ENCODE results near the gene SINHCAF.
"Not testable (repeated sequence)": the region's sequence is repeated elsewhere in the genome, so short reads cannot be mapped to it uniquely, and the experiment has no call there.

Gene SINHCAF, protein sequence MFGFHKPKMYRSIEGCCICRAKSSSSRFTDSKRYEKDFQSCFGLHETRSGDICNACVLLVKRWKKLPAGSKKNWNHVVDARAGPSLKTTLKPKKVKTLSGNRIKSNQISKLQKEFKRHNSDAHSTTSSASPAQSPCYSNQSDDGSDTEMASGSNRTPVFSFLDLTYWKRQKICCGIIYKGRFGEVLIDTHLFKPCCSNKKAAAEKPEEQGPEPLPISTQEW

GRCh38 chr12:31325877-31326631 is at the start of gene SINHCAF:
Gene SINHCAF, minus strand, starts transcription at chr12:31326150. Its CDS starts 27,946 bp downstream, at chr12:31298204.
- peak; percentile 99 for DNase-seq (ENCODE audit: low read depth in 2 of 2)

GRCh38 chr12:31375422-31375821 is 49.5 kb upstream of the SINHCAF start:
- not testable (repeated sequence) for DNase-seq (ENCODE audit: low read depth in 2 of 2)

GRCh38 chr12:31371256-31371620 is 45.3 kb upstream of the SINHCAF start:
- no peak for DNase-seq (ENCODE audit: low read depth in 2 of 2)

DNA sequence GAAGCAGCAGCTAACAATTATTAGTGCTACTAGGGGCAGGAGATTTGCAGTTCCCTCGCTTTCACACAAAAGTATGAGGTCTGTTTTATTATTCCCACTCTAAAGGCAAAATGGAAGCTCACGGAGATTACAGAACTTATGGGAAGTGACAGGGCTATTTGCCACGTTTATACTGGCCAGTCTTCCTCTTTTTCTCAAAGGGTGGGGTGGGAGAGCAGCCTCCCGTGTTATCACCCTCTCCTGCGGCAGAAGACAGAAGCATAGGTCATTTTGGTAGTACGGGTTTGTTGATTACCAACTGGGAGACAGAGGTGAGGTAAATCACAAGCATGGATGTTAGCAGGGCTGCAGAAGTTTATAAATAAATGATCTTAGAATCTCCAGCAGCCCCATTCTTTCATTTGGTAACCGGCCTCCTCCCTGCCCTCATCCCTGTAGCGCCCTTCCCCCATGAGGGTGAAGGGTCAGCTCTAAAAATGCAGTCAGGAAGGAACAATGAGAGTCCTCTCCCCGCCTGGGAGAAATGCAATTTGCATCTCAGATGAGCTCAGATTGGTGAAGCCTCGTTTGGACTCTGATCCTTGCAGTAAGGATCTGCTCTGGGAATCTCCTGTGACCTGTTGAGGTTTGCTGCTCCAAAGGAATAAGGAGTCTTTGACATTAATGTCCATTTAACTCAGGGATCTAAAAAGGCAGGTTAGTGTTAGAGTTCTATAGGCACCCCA is 44.7 kb upstream of the SINHCAF start:
- no peak for DNase-seq (ENCODE audit: low read depth in 2 of 2)

GRCh38 chr12:31369712-31370521 is 44.0 kb upstream of the SINHCAF start:
- peak; percentile 62 to 64 for DNase-seq (ENCODE audit: low read depth in 2 of 2)

DNA sequence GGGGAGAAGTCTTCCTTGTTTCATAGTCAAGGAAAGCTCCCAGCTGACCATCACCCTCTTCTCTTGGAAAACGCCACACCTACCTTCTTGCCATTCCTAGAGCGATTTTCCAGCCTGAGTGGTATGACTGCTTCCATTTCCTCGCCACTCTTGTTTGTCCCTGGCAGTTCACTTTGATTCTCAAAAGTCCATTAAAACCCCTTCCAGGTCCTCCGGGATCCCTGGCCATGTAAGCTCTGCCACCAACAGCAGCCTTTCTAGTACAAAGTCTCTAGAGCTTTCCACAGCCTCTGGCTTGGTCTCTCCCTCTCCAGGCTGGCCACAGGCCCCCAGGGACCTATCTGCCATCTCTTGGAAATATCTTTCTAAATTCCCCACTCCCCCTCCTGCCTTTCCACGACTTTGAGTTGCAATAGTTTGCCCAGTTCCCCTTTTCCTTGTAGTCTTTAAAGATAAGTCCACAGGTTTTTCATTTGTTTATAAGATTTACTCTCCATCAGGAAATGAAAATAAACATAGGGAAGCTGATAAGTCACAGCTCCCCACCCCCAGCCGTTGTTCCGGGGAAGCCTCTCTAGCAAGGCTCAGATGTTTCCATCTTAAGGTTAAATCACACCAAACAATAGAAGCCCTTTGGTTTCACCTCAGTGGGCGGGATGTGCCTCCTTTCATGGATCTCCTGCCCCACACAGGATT is 42.9 kb upstream of the SINHCAF start:
- DNase-seq (ENCODE audit: low read depth in 2 of 2), result no peak

GRCh38 chr12:31366104-31366621 is 40.2 kb upstream of the SINHCAF start:
- DNase-seq (ENCODE audit: low read depth in 2 of 2), result no peak

DNA sequence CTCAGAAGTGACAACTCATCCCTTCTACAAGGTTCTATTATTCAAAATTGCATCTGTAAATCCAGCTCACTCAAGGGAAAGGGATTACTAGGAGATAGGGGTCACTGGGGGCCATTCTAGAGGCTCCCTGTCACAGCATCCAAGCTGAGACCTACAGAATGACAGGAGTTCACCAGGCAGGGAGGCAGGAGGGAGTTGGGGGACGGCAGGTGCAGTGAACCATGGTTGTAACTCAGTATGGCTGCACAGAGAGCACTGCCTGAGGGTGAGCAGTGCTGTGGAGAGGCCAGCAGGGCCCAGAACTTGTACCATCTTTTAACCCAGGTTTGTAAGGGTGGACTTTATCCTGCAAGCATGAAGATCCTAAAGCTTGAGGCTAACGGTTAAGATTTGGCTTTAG is 37.9 kb upstream of the SINHCAF start:
- no peak for DNase-seq (ENCODE audit: low read depth in 2 of 2)

DNA sequence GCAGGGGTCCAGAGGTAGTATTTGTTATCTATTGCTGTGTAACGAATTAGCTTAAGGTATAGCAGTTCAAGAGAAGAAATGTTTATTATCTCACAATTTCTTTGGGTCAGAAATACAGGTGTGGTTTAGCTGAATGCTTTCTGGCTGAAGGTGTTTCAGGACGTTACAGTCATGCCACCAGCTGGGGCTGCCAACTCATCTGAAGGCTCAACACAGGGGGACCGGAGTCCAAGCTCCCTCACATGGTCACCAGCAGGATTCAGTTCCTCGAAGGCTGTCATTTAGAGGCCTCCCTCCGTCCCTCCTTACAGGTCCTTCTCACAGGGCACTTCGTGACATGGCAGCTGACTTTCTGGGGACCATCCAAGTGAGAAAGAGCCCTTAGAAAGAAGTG is 37.5 kb upstream of the SINHCAF start:
- no peak for DNase-seq (ENCODE audit: low read depth in 2 of 2)

GRCh38 chr12:31362759-31363415 is 36.9 kb upstream of the SINHCAF start:
- no peak for DNase-seq (ENCODE audit: low read depth in 2 of 2)

DNA sequence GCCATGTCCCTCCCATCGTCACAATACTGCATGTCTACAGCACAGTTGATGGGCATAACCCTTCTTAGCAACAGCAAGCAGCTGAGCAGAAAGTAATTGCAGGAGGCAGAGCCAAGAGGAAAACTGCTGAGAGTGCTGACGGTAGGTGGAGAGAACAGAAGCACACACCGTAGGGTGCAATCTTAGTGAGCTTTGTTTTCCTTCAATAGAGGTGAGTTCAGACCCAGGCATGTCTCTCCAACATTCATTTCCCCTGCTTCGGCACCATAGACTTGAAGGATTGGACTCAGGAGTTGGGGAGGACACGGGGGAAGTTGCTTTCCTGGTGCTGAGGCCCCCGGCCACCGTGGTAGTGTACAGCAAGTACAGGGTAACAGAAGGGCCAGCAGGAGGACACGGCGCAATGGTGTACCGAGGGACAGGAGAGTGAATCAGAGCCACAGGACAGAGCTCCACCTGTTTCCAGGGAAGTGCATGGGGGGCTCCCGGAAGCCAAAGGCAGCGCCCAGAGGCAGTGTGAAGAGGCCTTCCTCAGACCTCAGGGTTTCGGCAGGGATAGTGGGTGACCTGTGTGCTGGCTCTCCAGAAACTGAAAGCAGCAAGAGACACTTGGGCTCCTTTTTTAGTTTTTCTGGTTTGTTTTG is 36.3 kb upstream of the SINHCAF start:
- DNase-seq (ENCODE audit: low read depth in 2 of 2), result no peak

DNA sequence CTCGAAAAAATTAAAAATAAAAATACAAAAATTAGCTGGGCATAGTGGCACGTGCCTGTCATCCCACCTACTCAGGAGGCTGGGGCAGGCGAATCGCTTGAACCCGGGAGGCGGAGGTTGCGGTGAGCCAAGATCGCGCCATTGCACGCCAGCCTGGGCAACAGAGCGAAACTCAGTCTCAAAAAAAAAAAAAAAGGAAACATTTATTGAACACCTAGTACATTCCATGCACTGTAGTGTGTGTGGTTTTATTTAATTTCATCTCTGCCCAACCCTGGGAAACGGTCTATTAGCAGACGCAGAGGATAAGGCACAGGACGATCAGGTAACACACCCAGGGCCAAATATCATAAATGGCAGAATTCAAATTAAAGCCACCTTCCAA is 35.8 kb upstream of the SINHCAF start:
- no peak for DNase-seq (ENCODE audit: low read depth in 2 of 2)

- DNase-seq (ENCODE audit: low read depth in 2 of 2), result no peak
These were observed 29.8 kb upstream of the SINHCAF start for GRCh38 chr12:31355747-31356107.

DNA sequence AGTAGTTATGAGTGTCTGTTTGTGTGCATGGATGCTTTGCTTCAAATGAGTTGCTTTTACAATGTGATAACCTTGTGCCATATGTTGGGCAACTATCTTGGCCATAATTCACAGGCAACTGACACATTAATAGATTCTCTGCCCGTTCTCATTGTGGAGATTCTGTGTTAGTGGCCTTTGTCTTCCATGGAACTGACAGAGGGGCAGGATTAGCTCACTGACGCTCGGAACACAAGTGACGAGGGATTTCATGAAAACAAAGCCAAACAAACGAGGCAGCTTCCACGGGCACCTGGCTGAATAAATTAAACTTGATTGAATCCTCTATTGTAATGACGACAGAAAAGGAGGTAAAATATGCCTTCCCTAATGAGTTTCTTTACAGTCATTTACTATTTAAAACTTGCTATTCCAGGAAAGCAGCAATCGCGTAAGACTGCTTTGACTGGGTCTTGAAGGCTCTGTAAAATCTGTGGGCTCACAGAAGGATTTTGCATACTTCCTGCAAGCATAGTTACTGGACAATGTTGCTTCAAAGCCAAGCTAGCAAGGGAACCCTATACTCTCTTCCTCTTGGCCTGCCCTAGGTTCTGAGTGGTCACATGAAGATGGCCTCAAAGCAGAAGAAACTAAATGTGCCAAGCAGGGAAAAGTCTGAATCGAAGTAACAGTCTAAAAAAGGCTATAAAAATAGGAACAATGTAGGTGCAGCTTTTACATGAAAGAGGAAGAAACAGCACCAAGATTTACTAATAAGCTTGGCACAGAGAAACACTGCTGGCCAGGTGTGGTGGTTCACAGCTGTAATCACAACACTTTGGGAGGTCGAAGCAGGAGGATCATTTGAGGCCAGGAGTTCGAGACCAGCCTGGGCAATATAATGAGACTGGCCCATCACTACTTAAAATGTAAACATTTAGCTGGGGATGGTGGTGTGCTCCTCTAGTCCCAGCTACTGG is 28.1 kb upstream of the SINHCAF start:
- no peak for DNase-seq (ENCODE audit: low read depth in 2 of 2)

DNA sequence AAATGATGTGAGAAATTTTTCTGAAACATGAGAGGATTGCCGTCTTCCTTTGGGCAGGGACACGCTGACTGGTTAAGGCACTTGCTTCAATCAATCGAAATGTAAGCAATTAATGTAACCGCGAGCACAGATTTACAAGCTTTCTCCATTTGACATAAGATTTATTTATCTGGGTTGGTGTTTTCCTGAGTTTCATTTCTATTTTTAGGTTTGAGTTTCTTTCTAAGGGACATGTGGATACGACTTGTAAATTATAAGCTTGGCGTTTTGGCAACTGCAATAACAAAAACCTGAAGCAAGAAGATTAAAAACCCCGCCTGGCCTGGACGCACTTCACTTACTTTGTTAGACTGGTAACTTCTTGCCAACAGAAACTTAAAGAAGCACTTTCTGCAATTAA is 20.3 kb upstream of the SINHCAF start:
- no peak for DNase-seq (ENCODE audit: low read depth in 2 of 2)

GRCh38 chr12:31343139-31343538 is 17.2 kb upstream of the SINHCAF start:
- DNase-seq (ENCODE audit: low read depth in 2 of 2), result no peak

GRCh38 chr12:31342286-31342685 is 16.3 kb upstream of the SINHCAF start:
- DNase-seq (ENCODE audit: low read depth in 2 of 2), result no peak

GRCh38 chr12:31339831-31340622 is 14.1 kb upstream of the SINHCAF start:
- no peak for DNase-seq (ENCODE audit: low read depth in 2 of 2)

Data from fibroblast of skin of left quadriceps (primary cell).